Measurements from ENCODE around the gene OGFOD3.

OGFOD3 gene

GRCh38 chr17:82343560-82343959 lies 74.8 kb downstream of the OGFOD3 start:
- no peak for DNase-seq (ENCODE audit: extremely low read depth in 1 of 2, low read depth in 1 of 2)

DNA sequence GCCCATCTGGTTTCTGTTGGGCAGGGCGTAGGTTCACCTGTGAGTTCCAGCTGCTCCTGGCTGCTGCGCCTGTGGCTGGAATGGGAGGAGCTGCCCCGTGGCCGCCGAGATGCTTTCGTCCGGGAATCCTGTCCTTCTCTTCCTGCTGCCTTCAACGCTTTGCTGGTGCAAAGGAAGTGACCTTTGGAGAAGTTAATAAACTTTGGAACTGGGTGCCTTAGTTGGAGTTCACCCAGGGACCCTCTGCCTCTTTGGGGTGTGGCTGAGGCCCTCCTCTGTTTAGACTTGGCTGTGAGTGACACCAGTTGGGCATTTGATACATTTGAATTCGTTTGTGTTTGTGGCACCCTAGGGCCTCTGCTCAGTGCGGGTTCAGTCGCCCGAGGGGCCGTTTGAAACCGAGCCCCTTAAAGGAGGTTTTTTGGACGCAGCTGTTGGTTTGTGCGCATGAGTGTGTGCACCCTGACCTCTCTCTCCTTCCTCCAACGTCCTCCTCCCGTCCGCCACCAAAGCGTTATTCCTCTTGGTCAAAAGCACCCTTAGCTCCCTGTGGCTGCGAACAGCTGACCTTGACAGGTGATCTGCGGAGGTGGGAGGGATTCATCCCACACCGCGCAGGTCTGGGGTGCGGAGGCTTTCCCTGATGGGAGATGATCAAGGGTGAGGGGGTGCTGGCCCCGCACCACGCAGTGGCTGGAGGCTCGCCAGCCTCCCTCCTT lies 75.9 kb downstream of the OGFOD3 start:
- no peak for DNase-seq (ENCODE audit: extremely low read depth in 1 of 2, low read depth in 1 of 2)

DNA sequence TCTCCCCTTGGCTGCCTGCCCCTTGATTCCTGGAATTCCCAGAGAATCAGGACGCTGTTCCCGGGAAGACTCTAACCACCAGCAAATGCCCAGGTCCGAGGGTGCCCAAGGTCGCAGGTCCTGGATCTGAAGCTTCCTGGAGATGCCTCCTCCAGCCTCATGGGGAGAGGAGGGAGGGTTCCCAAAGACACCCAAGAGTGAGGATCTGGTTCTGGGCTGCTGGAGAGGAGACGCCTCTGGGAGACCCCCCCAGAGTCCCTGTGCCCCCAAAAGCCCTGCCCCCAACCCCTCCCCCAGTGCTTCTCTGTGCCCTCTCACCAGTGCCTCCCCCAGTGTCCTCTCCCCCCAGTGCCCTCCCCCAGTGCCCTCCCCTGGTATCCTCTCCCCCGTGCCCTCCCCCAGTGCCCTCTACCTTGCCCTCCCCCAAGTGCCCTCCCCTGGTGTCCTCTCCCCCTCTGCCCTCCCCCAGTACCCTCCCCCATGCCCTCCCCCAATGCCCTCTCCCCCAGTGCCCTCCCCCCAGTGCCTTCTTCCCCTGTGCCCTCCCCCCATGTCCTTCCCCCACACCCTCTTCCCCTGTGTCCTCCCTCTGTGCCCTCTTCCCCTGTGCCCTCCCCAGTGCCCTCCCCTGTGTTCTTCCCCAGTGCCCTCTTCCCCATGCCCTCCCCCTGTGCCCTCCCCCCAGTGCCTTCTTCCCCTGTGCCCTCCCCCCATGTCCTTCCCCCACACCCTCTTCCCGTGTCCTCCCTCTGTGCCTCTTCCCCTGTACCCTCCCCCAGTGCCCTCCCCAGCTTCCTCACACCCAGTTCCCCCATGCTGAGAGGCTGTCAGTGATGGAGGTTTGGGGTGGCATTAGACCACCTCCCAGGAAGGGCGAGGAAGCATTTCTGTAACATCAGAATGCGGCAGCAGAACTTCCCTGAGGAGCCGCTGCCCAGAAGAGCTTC lies 78.5 kb downstream of the OGFOD3 start:
- no peak for DNase-seq (ENCODE audit: extremely low read depth in 1 of 2, low read depth in 1 of 2)
